Choroid plexus epithelial cell (primary cell): ENCODE data around the gene RSPH4A.

Experiments
- DNase-seq: peaks from one replicate; pipeline ENCODE4 v3.0.0-alpha.2; 2010; ENCODE audit warnings: low read depth
- H3K4me3 ChIP-seq: 2 replicates; pipeline ENCODE4 v1.5.1; 2011; ENCODE audit warnings: low read depth, mild to moderate bottlenecking, control low read depth, low read length, moderate library complexity
- CTCF ChIP-seq: conservative IDR thresholded peaks from 2 replicates; pipeline ENCODE4 v1.5.1; 2011; ENCODE audit warnings: low read depth, mild to moderate bottlenecking, control low read depth, inconsistent platforms, low read length, moderate library complexity

Gene RSPH4A

GRCh38 chr6:116615937-116616736, at the start of gene RSPH4A:
RSPH4A (plus strand) TSS chr6:116616479; CDS start chr6:116616624, 145 bp downstream.
- DNase-seq = peak; percentile 97
- peak; percentile 41 for TF ChIP-seq CTCF
- H3K4me3 ChIP-seq = peak within 1 kb of the TSS; percentile 64

- no peak for TF ChIP-seq CTCF
- H3K4me3 ChIP-seq = no peak overlapping the region
- DNase-seq = no peak
Measured at GRCh38 chr6:116568111-116568510, 48.2 kb upstream of the RSPH4A start.

GRCh38 chr6:116568821-116569755, 47.2 kb upstream of the RSPH4A start:
- DNase-seq = no peak
- H3K4me3 ChIP-seq = no peak overlapping the region
- TF ChIP-seq CTCF = no peak

- H3K4me3 ChIP-seq = peak within 1 kb of the TSS; percentile 98
- peak; percentile 100 for DNase-seq
- no peak for TF ChIP-seq CTCF
Measured at GRCh38 chr6:116570856-116571682, 45.2 kb upstream of the RSPH4A start, which contains the start of gene RWDD1. RWDD1 (plus strand) TSS chr6:116571504; CDS start chr6:116571583, 79 bp downstream.

GRCh38 chr6:116571683-116572000, 44.6 kb upstream of the RSPH4A start:
- no peak for DNase-seq
- peak overlapping the region; percentile 98 for H3K4me3 ChIP-seq
- no peak for TF ChIP-seq CTCF

GRCh38 chr6:116572162-116572561, 44.1 kb upstream of the RSPH4A start:
- peak; percentile 61 for DNase-seq
- no peak for TF ChIP-seq CTCF
- H3K4me3 ChIP-seq = peak overlapping the region; percentile 98
